Measurements from ENCODE around the gene PRKCE. TPM values are rescaled to one million over a fixed set of nuclear protein-coding genes. Genes with fewer than 3 reads are reported as not detected.
A peak's percentile ranks its signal among the peaks of the same experiment; 100 is the strongest.
"Not testable (repeated sequence)": the region's sequence is repeated elsewhere in the genome, so short reads cannot be mapped to it uniquely, and the experiment has no call there.

Gene PRKCE
- total RNA-seq, 1 donor from 2014 or later: 4.6 TPM

GRCh38 chr2:45889053-45889452 is 237.6 kb downstream of the PRKCE start:
- no peaks in the 10 kb centered on the region for H3K27me3 ChIP-seq
- no peaks in the 10 kb centered on the region for H3K36me3 ChIP-seq
- no peak overlapping the region for H3K27ac ChIP-seq
- peaks cover 0 to 15% of the 10 kb centered on the region in 2 donors for H3K4me1 ChIP-seq
- no peak overlapping the region for H3K4me3 ChIP-seq
- TF ChIP-seq CTCF (IDR thresholded peaks at IDR 0.05): peak in 1 of 3 experiments; percentile 14
- intact Hi-C loops (cut with DNase I): no loop called here
- DNase-seq (ENCODE audit: low spot score in 2 of 2): no peak
- H3K9me3 ChIP-seq: no peaks in the 10 kb centered on the region

- TF ChIP-seq CTCF (IDR thresholded peaks at IDR 0.05): no peak
- Histone ChIP-seq H3K4me1 (peaks cover 0 to 8% of the 10 kb centered on the region in 2 donors), H3K27ac (no peak overlapping the region)
These were observed 238.3 kb downstream of the PRKCE start for GRCh38 chr2:45889620-45890370.

GRCh38 chr2:45890371-45890646 is 238.8 kb downstream of the PRKCE start:
- H3K4me1 ChIP-seq: not testable (repeated sequence)

More at GRCh38 chr2:45889620-45890370, 238.3 kb downstream of the PRKCE start:
- Histone ChIP-seq H3K9me3 (no peaks in the 10 kb centered on the region), H3K36me3 (no peaks in the 10 kb centered on the region), H3K4me3 (no peak overlapping the region), H3K27me3 (no peaks in the 10 kb centered on the region)
- intact Hi-C loops (cut with DNase I): no loop called here
- no peak for DNase-seq (ENCODE audit: low spot score in 2 of 2)

GRCh38 chr2:45890819-45891218 is 239.3 kb downstream of the PRKCE start:
- no peaks in the 10 kb centered on the region for H3K4me1 ChIP-seq
- no peak for DNase-seq (ENCODE audit: low spot score in 2 of 2)
- H3K4me3 ChIP-seq: no peak overlapping the region
- no peaks in the 10 kb centered on the region for H3K36me3 ChIP-seq
- no peak for TF ChIP-seq CTCF (IDR thresholded peaks at IDR 0.05)
- intact Hi-C loops (cut with DNase I): no loop called here
- no peak overlapping the region for H3K27ac ChIP-seq
- no peaks in the 10 kb centered on the region for H3K27me3 ChIP-seq
- no peaks in the 10 kb centered on the region for H3K9me3 ChIP-seq

More at GRCh38 chr2:45890371-45890646, 238.8 kb downstream of the PRKCE start:
- H3K4me3 ChIP-seq; H3K36me3 ChIP-seq; intact Hi-C loops (cut with DNase I); H3K9me3 ChIP-seq; DNase-seq (ENCODE audit: low spot score in 2 of 2); H3K27me3 ChIP-seq; H3K27ac ChIP-seq: not testable (repeated sequence)

- TF ChIP-seq CTCF (IDR thresholded peaks at IDR 0.05): no peak
- Histone ChIP-seq H3K27me3 (no peaks in the 10 kb centered on the region), H3K27ac (no peak overlapping the region), H3K4me3 (no peak overlapping the region), H3K4me1 (no peaks in the 10 kb centered on the region), H3K9me3 (no peaks in the 10 kb centered on the region), H3K36me3 (no peaks in the 10 kb centered on the region)
- intact Hi-C loops (cut with DNase I): no loop called here
- no peak for DNase-seq (ENCODE audit: low spot score in 2 of 2)
These were observed 240.4 kb downstream of the PRKCE start for GRCh38 chr2:45891719-45892424.

GRCh38 chr2:45892425-45892745 is 240.9 kb downstream of the PRKCE start:
- TF ChIP-seq CTCF (IDR thresholded peaks at IDR 0.05): no peak
- intact Hi-C loops (cut with DNase I): no loop called here
- H3K27ac ChIP-seq: no peak overlapping the region
- no peaks in the 10 kb centered on the region for H3K27me3 ChIP-seq
- H3K36me3 ChIP-seq: no peaks in the 10 kb centered on the region
- H3K9me3 ChIP-seq: no peaks in the 10 kb centered on the region
- H3K4me1 ChIP-seq: no peaks in the 10 kb centered on the region
- DNase-seq (ENCODE audit: low spot score in 2 of 2): no peak
- H3K4me3 ChIP-seq: no peak overlapping the region

Data from ascending aorta (tissue), 2 donors.